ENCODE data around the gene DLD. TPM values are rescaled to one million over a fixed set of nuclear protein-coding genes. Genes with fewer than 3 reads are reported as not detected.

DLD gene
- total and polyA plus RNA-seq, 9 of the 15 experiments (the other 6 are each of a cell fraction or from before 2014, with no cell fraction given), result 130 to 639 (median 247) TPM

- H3K79me2 ChIP-seq (ENCODE audit: control insufficient read depth, insufficient read depth, low read length), result no peaks in the 10 kb centered on the region
- ChIA-PET CTCF (ENCODE audit: low intra/inter-chr PET ratio) (no interaction called here), POLR2A (interaction anchor here (0.6 kb wide), 1 partner anchor 11 kb away, joined by 4 read pairs; no protein-coding TSS in a partner anchor)
- intact Hi-C loops (cut with micrococcal nuclease) (loop anchor here (5.0 kb wide), 1 partner anchor 202 kb away; no protein-coding TSS in a partner anchor), in situ Hi-C loops (cut with MboI) (no loop called here)
- FAIRE-seq (no peak), DNase-seq (ENCODE audit: extremely low read depth in 1 of 4, low spot score in 3 of 4) (no peak), ATAC-seq (peak; percentile 19; the same call in 2 of the 3 replicates)
- 53% methylated on average over 2 of the region's 2 CpGs for WGBS (ENCODE audit: insufficient coverage, low coverage, missing lambda C conversion rate)
- H3K27me3 ChIP-seq (ENCODE audit: control insufficient read depth in 2 of 2, insufficient read depth in 2 of 2, low read length in 2 of 2), result no peaks in the 10 kb centered on the region
- H3K4me3 ChIP-seq, result no peak overlapping the region
- H3K9ac ChIP-seq (ENCODE audit: insufficient read depth in 1 of 2, low read depth in 2 of 2, low read length in 2 of 2), result no peak overlapping the region
- TSS peak; percentile 21 for BruUV-seq (replicated peaks)
- no peaks in the 10 kb centered on the region for H3K9me3 ChIP-seq (replicated peaks; ENCODE audit: control insufficient read depth, insufficient read depth, low read depth, low read length)
- no peaks in the 10 kb centered on the region for H3K9me1 ChIP-seq (ENCODE audit: control insufficient read depth, insufficient read depth, low read length)
- H4K20me1 ChIP-seq (replicated peaks; ENCODE audit: control insufficient read depth, insufficient read depth, low read length), result no peaks in the 10 kb centered on the region
- no peak overlapping the region for H3K4me2 ChIP-seq (ENCODE audit: insufficient read depth, low read length)
- no peak overlapping the region for H2AFZ ChIP-seq (ENCODE audit: low read depth, low read length)
- no peaks in the 10 kb centered on the region for H3K4me1 ChIP-seq (replicated peaks in 1 of 2; ENCODE audit: control insufficient read depth in 2 of 2, insufficient read depth in 2 of 2, low read length in 2 of 2)
- H3K36me3 ChIP-seq (ENCODE audit: control insufficient read depth, insufficient read depth, low read length), result peaks cover 21% of the 10 kb centered on the region
- H3K27ac ChIP-seq (ENCODE audit: extremely low read depth, low read depth, low read length), result no peak overlapping the region
- TF ChIP-seq RFX7 (CRISPR knock-in tag; IDR thresholded peaks at IDR 0.05), result no peak
- TF ChIP-seq E2F8 (IDR thresholded peaks at IDR 0.05; ENCODE audit: low read depth, partially characterized antibody), result no peak
- no peak for TF ChIP-seq CREB1 (IDR thresholded peaks at IDR 0.05)
- TF ChIP-seq CREB1 (CRISPR knock-in tag; IDR thresholded peaks at IDR 0.05), result no peak
- no peak for TF ChIP-seq RREB1 (CRISPR knock-in tag; IDR thresholded peaks at IDR 0.05)
- TF ChIP-seq BCLAF1 (IDR thresholded peaks at IDR 0.05; ENCODE audit: borderline replicate concordance in 1 of 2, control insufficient read depth in 1 of 2, low read depth in 2 of 2, low read length in 1 of 2), result no peak
- TF ChIP-seq STAT5A (IDR thresholded peaks at IDR 0.05; ENCODE audit: borderline replicate concordance, low read length), result no peak
- no peak for TF ChIP-seq MCM7 (IDR thresholded peaks at IDR 0.05)
- TF ChIP-seq CSDE1 (IDR thresholded peaks at IDR 0.05), result no peak
- TF ChIP-seq TCFL5 (CRISPR knock-in tag; conservative IDR thresholded peaks at IDR 0.05), result no peak
- no peak for TF ChIP-seq TOE1 (IDR thresholded peaks at IDR 0.05; ENCODE audit: borderline replicate concordance)
- TF ChIP-seq TOE1 (CRISPR knock-in tag; IDR thresholded peaks at IDR 0.05; ENCODE audit: borderline replicate concordance, low read depth), result no peak
These were observed 54.3 kb downstream of the DLD start for GRCh38 chr7:107945332-107945731.
